Stimulated activated CD8-positive, alpha-beta memory T cell treated with anti-CD3 and anti-CD28 coated beads, Interleukin-2, amount 100 ng/mL, for 1 hour (primary cell): ENCODE measurements around the gene RTN1.

Experiments
- DNase-seq, 2 donors: peaks; one replicate each; pipeline ENCODE4 v3.0.0-alpha.2; 2020; ENCODE audit warnings: low read depth in 2 of 2

RTN1 gene

GRCh38 chr14:59630288-59630963 is 240.2 kb downstream of the RTN1 start:
- DNase-seq = no peak

GRCh38 chr14:59629444-59630287 is 240.9 kb downstream of the RTN1 start:
- no peak for DNase-seq

- no peak for DNase-seq
Measured at GRCh38 chr14:59627011-59627520, 243.5 kb downstream of the RTN1 start.

- DNase-seq = no peak
Measured at GRCh38 chr14:59622631-59623030, 247.9 kb downstream of the RTN1 start.

- no peak for DNase-seq
Measured at GRCh38 chr14:59619061-59619460, 251.5 kb downstream of the RTN1 start.

- no peak for DNase-seq
Measured at GRCh38 chr14:59601056-59601455, 269.5 kb downstream of the RTN1 start.

GRCh38 chr14:59600211-59600945 is 270.2 kb downstream of the RTN1 start:
- DNase-seq = no peak

GRCh38 chr14:59595071-59595470 is 275.5 kb downstream of the RTN1 start:
- no peak for DNase-seq

- no peak for DNase-seq
Measured at GRCh38 chr14:59591641-59592370, 278.8 kb downstream of the RTN1 start.

GRCh38 chr14:59588101-59588500 is 282.5 kb downstream of the RTN1 start:
- no peak for DNase-seq

GRCh38 chr14:59585891-59586554 is 284.6 kb downstream of the RTN1 start:
- no peak for DNase-seq

GRCh38 chr14:59583755-59584154 is 286.8 kb downstream of the RTN1 start:
- DNase-seq = no peak

- DNase-seq = no peak
Measured at GRCh38 chr14:59582845-59583509, 287.6 kb downstream of the RTN1 start.

GRCh38 chr14:59582161-59582560 is 288.4 kb downstream of the RTN1 start:
- no peak for DNase-seq

GRCh38 chr14:59580911-59581310 is 289.7 kb downstream of the RTN1 start:
- no peak for DNase-seq

- peak; percentile 59 to 72 for DNase-seq
Measured at GRCh38 chr14:59576332-59577294, 294.0 kb downstream of the RTN1 start, which contains the start of gene CCDC175. Gene CCDC175, minus strand, starts transcription at chr14:59576812. Its CDS starts 37 bp downstream, at chr14:59576775.

- no peak for DNase-seq
Measured at GRCh38 chr14:59570122-59570521, 300.5 kb downstream of the RTN1 start.

- no peak for DNase-seq
Measured at GRCh38 chr14:59566725-59567124, 303.9 kb downstream of the RTN1 start.

GRCh38 chr14:59566296-59566695 is 304.3 kb downstream of the RTN1 start:
- DNase-seq = no peak
